GM19467 (cell line): ENCODE results near the gene PACRG.
"Not testable (repeated sequence)": the region's sequence is repeated elsewhere in the genome, so short reads cannot be mapped to it uniquely, and the experiment has no call there.

Experiments
- ATAC-seq: cut with Tn5 transposase; IDR thresholded peaks from one replicate; pipeline ENCODE4 v1.9.1; 2021; ENCODE audit warnings: mild to moderate bottlenecking, moderate library complexity; ENCODE audit not compliant: unreplicated experiment

Gene PACRG

DNA sequence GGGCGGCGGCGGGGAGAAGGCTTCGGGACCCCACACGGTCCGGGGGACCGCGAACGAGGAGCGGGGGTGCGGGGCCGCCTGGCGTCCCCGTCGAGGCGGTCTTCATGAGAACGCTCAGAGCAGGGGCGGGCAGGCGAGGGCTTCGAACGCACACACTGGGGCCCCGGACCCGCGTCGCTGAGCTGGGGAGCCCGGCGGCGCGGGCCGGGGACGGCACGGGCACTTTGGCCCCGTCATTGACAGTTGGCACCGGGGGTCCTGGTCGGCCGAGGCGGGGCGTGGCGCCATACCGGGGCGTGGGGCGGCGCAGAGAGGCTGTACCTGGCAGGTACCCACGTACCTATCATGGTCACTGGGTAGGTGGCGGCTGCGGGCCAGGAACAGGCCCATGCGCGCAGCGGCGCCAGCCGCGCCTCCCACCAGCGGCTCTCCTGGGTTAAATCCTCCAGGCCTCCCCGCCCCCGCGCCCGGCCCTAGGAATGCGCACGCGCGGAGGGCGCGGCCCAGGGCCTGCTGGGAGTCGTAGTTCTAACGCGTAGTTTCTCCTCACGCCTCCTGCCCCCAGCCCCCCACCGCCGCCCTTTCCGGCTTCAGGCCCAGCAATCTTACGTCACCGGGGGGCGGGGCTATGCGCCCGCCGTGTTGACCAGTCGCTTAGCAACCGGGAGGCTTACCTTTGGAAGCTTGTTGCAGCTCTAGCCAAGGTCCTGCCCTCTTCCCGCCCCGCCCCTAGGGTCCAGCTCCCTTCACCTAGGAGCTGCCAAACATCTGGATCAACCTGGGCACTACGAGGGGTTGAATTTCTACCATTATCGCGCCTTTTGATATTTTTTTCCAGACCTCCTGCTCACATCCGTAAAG, at the start of gene PACRG, which contains the start of gene PRKN:
Gene PACRG, plus strand, starts transcription at position 653 of the 861 bp plus-strand sequence.
Gene PRKN, minus strand, starts transcription at position 445 of the 861 bp plus-strand sequence.
- peak; percentile 98 for ATAC-seq

DNA sequence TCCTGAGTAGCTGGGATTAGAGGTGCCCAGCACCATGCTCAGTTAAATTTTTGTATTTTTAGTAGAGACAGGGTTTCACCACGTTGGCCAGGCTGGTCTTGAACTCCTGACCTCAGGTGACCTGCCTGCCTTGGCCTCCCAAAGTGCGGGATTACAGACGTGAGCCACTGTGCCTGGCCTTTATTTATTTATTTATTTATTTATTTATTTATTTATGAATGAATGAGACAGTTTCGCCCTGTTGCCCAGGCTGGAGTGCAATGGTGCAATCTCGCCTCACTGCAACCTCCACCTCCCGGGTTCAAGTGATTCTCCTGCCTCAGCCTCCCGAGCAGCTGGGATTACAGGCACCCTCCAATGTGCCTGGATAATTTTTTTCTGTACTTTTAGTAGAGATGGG, 48.9 kb upstream of the PACRG start:
- not testable (repeated sequence) for ATAC-seq

GRCh38 chr6:162679681-162680080, 48.1 kb upstream of the PACRG start:
- ATAC-seq: no peak

GRCh38 chr6:162680367-162680766, 47.4 kb upstream of the PACRG start:
- ATAC-seq: no peak

- ATAC-seq: no peak
Measured at GRCh38 chr6:162680871-162681270, 46.9 kb upstream of the PACRG start.

DNA sequence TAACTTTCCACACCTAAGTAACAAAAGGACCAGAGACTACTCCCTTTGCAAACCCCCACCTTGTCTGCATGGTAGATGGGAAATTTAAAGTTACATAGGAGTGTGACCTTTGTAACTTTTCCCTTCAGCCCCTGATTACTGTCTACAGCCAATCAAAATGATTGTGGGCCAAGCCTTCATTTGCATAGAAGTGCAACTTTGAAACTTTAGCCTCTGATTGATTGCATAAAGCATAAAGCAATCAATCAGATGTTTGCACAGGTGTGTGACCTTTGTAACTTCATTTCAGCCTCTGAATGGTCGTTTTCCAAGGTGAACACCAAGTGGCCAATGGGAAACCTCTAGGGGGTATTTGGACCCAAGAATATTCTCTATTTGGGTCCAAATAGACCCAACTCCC, 46.3 kb upstream of the PACRG start:
- ATAC-seq: no peak

DNA sequence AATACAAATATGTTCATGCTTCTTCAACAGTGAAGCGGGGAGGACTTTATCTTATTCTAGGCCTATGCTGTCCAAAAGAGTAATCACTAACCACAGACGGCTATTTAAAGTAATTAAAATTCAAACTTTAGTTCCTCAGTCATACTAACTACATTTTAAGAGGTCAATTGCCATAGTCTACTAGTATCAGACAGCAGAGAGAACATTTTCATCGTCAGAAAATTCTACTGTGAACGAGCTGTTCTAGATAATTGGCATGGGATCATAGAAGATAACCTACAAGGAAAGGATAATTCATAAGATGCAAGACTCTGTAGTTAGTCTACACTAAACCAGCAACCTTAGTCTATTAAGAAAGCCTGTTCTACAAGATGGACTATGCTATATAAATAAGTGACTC, 44.6 kb upstream of the PACRG start:
- ATAC-seq: no peak

GRCh38 chr6:162684052-162684451, 43.7 kb upstream of the PACRG start:
- ATAC-seq: no peak

DNA sequence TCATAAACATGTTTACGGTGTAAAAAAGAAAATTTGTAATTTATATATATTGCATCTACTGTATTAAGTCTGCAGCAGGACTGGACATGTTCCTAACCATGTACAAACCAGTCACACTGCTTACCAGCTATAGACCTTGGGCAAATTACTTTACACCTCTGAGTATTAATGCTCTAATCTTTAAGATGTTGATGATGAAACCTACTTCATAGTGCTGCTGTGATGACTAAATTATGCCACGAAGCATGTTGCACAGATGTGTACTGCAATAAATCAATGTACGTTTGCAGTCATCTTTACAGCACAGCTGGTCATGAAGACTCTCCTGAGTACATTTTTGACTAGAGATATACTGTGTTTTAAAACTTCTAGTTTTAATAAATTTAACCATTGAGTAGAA, 42.8 kb upstream of the PACRG start:
- no peak for ATAC-seq

DNA sequence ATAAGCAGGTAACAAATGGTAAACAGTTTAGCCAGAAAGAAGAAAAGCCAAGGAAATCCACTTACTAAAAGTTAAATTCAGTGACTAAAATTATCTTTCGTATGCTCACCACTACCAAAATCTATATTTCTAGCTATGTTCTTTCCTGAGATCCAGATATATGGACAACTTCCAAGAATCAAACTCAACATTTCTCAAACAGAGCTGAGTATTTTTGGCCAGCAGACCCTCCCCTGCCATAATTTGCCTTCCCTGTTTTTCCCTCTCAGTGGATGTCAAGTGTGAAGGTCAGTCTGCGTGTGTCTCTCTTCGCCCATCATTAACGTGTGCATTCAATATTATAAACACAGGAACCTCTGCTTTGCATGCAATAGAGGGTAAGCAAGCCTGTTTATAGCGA, 42.2 kb upstream of the PACRG start:
- ATAC-seq: no peak

DNA sequence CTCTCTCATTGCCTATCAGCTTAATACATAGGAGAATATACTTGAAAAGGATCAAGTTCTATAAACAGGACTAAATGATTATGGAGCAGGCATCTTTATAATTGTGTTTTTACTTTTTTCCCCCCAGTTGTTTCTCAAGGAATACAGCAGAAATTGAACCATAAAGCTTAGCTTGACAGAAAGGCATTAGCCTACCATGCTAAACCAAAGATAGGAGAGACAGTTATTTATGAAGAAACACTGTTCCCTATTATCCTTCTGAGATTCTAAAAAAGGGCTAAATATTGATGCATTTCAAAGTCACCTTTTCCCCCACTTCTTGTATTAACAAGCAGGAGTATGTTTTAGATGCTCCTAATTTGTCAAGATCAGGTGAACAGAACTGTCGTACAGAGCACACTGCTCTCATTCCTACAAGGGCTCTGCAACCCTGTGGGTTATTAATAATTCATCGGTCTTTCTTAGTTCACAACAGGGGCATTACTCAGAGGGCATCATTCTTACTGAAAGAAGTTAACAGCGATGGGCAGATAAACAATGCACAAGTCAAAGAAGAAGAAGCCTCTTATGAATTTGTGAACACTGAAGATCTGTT, 38.9 kb upstream of the PACRG start:
- ATAC-seq: no peak

DNA sequence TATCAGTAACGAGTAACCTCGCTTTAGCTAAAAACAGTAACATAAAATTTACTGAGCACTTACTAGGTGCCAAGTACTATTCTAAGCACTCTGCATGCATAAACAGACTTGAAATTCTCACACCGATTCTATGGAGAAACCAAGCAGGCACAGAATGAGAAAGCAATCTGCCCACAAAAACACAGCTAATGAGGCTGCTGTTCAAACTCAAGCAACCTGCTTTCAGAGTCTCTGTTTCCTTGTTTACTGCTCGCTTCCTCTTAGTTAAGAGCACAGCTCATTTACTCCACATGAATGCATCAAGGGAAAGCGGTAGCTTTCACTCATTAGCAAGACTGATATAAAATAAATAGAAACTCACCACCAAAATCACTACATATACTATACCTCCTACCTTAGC, 37.6 kb upstream of the PACRG start:
- no peak for ATAC-seq

DNA sequence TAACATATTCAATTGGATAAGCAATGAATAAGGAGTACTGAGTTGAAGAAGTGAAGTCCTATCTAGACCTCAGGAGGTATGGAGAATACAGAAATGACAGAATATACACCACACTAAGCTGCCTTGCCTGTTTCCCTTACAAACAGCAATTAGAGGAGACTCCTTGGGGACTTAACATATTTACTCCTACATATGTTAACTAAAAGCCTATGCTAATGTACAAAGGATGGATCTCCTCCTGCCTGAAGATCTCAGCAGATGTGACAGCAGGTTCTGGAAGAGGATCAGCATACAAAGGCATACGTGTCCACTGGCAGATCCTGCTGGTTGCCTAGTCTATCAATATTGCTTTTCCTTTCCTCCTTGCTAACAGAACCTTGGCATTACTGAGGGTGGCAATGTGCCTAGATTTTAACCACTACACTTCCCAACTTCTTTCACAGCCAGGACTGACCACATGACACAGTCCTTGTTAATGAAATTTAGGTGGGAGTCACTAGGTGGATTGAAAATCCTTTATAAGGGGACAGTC, 29.8 kb upstream of the PACRG start:
- ATAC-seq: no peak

- no peak for ATAC-seq
Measured at GRCh38 chr6:162698440-162698839, 29.3 kb upstream of the PACRG start.

DNA sequence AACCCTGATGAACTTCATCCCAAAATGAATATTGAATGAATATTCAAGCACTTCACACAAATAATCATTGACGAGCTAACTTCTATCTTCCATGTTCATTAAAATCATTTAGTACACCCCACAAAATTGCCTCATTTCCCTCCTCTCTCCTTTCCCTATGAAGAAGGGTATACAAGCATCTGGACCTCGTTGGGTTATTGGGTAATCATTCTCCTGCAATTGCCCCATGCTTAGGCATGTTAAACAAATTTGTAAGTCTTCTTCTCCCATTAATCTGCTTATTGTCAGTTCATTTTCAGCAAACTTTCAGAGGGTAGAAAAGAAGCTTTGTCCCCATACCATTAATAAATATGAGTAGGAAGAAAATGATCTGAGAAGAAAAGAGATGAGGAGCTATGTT, 27.8 kb upstream of the PACRG start:
- no peak for ATAC-seq

DNA sequence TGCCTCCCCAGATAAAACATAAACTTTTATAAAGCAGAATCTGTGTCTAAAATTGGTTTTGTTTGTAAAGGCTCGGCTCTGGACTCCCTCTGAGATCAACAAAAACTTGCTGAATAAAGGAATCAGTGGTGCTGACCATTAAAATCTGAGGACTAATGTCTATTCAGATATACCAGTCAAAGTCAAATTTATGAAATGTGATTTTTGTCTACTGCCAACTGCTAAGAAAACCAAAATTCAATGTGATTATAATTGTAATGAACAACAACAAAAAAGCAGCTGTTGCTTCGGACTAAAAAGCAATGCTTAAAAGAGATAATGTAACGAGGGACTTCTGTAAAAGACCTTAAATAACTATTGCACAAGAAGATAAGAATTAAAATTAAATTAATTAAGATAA, 26.8 kb upstream of the PACRG start:
- ATAC-seq: no peak

DNA sequence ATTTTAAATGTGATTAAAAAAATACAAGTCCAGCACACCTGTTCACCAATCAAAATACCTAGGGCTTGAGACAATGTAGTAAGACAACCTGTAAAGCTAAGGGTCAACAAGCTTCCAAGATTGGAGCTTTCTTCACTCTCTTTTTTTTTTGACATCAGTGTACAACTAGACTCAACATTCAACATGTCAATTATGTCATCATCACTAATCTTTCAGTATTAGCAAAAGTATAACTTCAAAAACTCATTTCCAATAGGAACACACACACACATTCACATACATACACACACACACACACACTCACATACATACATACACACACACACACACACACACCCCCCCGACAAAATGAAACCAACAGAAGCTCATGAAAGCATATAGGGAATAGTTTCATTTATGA, 26.2 kb upstream of the PACRG start:
- ATAC-seq: no peak

GRCh38 chr6:162702446-162702845, 25.3 kb upstream of the PACRG start:
- ATAC-seq: no peak

DNA sequence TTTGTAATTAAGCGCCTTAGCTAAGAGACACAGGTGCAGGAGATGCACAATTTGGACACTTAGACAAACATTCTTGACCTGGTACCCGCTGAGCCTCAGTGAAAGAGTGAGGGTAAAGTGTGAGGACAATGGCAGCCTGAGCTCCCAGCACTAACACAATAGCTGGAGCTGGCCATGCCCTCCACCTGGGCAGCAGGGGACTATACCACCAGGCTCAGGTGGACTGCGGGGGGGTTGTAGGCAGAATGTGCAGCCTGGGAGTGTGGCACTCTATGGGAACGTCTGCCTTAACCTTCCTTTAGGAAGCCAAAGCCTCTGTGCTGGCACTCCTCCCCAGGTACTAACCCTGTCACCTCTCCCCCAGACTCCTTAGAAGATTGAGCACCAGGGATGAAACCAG, 23.8 kb upstream of the PACRG start:
- no peak for ATAC-seq

- no peak for ATAC-seq
Measured at GRCh38 chr6:162705736-162706135, 22.0 kb upstream of the PACRG start.

DNA sequence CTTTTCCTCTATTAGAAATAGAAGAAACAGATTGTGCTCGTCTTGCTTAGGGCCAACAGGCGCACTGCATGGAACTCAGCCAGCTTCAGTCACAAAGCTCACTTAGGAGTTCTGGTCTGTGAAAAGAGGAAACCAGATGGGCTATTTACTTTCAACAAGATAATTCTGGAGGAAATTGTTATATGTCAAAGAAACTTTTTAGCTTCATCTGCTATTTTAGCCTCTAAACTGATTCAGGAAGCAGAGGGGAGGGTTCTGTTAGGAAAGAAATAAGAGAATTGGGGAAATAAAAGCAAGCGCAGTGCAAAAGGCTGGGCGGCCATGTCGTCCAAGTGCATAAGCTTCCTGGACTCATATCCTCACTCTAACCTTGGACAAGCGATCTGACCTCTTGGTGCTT, 21.5 kb upstream of the PACRG start:
- no peak for ATAC-seq

DNA sequence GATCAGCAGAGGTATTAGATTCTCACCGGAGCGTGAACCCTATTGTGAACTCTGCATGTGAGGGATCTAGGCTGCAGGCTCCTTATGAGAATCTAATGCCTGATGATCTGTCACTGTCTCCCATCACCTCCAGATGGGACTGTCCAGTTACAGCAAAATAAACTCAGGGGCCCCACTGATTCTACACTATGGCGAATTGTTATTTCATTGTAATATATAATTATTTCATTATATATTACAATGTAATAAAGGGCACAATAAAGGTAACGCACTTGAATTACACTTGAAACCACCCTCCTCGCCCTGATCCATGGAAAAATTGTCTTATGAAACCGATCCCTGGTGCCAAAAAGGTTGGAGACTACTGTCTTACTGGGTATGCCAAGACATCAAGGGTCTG, 18.8 kb upstream of the PACRG start:
- no peak for ATAC-seq
